DMS114 treated with DMSO at 0.1 percent for 48 hours (cell line): ENCODE results near the gene RAD54L2.
"Not testable (repeated sequence)": the region's sequence is repeated elsewhere in the genome, so short reads cannot be mapped to it uniquely, and the experiment has no call there.

Experiments used
- DNase-seq: peaks from one replicate; lab custom pipeline; 2025; ENCODE audit not compliant: unreplicated experiment; lab: John Stamatoyannopoulos, UW

Gene RAD54L2

GRCh38 chr3:51538459-51539290, at the start of gene RAD54L2:
Gene RAD54L2, plus strand, starts transcription at chr3:51538719. Its CDS starts 51,702 bp downstream, at chr3:51590421.
- DNase-seq: peak; percentile 27

GRCh38 chr3:51498876-51499738, 39.4 kb upstream of the RAD54L2 start:
- peak; percentile 95 for DNase-seq

GRCh38 chr3:51500632-51501131, 37.8 kb upstream of the RAD54L2 start:
- DNase-seq: no peak

GRCh38 chr3:51501833-51502561, 36.5 kb upstream of the RAD54L2 start:
- peak; percentile 64 for DNase-seq

- no peak for DNase-seq
Measured at GRCh38 chr3:51502562-51502910, 36.0 kb upstream of the RAD54L2 start.

- DNase-seq: no peak
Measured at GRCh38 chr3:51503007-51503406, 35.5 kb upstream of the RAD54L2 start.

GRCh38 chr3:51508255-51508654, 30.3 kb upstream of the RAD54L2 start:
- no peak for DNase-seq

GRCh38 chr3:51510996-51511395, 27.5 kb upstream of the RAD54L2 start:
- DNase-seq: no peak

GRCh38 chr3:51514210-51514609, 24.3 kb upstream of the RAD54L2 start:
- DNase-seq: no peak

- DNase-seq: no peak
Measured at GRCh38 chr3:51519848-51520247, 18.7 kb upstream of the RAD54L2 start.

- DNase-seq: not testable (repeated sequence)
Measured at GRCh38 chr3:51520906-51521730, 17.4 kb upstream of the RAD54L2 start.

GRCh38 chr3:51522273-51522962, 16.1 kb upstream of the RAD54L2 start:
- DNase-seq: no peak

- DNase-seq: not testable (repeated sequence)
Measured at GRCh38 chr3:51524874-51525273, 13.6 kb upstream of the RAD54L2 start.

- no peak for DNase-seq
Measured at GRCh38 chr3:51530485-51530884, 8.0 kb upstream of the RAD54L2 start.

GRCh38 chr3:51535146-51536019, 3.1 kb upstream of the RAD54L2 start:
- DNase-seq: no peak

- DNase-seq: not testable (repeated sequence)
Measured at GRCh38 chr3:51537631-51538030, 888 bp upstream of the RAD54L2 start.

GRCh38 chr3:51538115-51538458, 432 bp upstream of the RAD54L2 start:
- DNase-seq: no peak

GRCh38 chr3:51539291-51539941, 897 bp downstream of the RAD54L2 start:
- DNase-seq: peak; percentile 10
